ENCODE data around the gene PLA2G4D.

DNA sequence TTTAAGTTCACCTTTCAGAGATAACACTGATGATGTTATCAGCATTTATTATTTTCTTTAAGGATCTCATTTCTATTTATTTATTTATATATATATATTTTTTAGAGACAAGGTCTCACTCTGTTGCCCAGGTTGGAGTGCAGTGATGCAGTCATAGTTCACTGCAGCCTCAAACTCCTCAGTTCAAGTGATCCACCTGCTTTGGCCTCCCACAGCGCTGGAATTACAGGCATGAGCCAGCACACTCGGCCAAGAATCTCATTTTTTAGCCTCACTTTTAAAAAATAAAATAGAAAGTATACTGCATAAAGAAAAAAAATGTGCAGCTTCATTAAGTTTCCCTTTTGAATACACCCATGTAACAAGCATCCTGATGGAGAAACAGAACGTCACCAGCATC is 35.6 kb downstream of the PLA2G4D start:
- TF ChIP-seq, protein P1, sequence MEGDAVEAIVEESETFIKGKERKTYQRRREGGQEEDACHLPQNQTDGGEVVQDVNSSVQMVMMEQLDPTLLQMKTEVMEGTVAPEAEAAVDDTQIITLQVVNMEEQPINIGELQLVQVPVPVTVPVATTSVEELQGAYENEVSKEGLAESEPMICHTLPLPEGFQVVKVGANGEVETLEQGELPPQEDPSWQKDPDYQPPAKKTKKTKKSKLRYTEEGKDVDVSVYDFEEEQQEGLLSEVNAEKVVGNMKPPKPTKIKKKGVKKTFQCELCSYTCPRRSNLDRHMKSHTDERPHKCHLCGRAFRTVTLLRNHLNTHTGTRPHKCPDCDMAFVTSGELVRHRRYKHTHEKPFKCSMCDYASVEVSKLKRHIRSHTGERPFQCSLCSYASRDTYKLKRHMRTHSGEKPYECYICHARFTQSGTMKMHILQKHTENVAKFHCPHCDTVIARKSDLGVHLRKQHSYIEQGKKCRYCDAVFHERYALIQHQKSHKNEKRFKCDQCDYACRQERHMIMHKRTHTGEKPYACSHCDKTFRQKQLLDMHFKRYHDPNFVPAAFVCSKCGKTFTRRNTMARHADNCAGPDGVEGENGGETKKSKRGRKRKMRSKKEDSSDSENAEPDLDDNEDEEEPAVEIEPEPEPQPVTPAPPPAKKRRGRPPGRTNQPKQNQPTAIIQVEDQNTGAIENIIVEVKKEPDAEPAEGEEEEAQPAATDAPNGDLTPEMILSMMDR (IDR thresholded peaks at IDR 0.05): no peak
- no peak for TF ChIP-seq POLR2A (IDR thresholded peaks at IDR 0.05)
- TF ChIP-seq POLR2AphosphoS5 (IDR thresholded peaks at IDR 0.05): no peak
- TF ChIP-seq EP300 (IDR thresholded peaks at IDR 0.05): no peak

Data from suprapubic skin (tissue), 4 donors.